Loucy (cell line): ENCODE data around the gene SMARCB1.

Experiments used
- CTCF ChIP-seq: fragments of 200-600 bp; sonication (generic); conservative IDR thresholded peaks from 2 replicates; pipeline ENCODE4 v1.5.1; 2014; ENCODE audit warnings: mild to moderate bottlenecking, antibody characterized with exemption, low read length
- EZH2phosphoT487 ChIP-seq: fragments of 200-600 bp; IDR thresholded peaks from 2 replicates; pipeline ENCODE4 v1.6.1; 2018; ENCODE audit warnings: antibody characterized with exemption, mild to moderate bottlenecking, moderate library complexity, borderline replicate concordance

DNA sequence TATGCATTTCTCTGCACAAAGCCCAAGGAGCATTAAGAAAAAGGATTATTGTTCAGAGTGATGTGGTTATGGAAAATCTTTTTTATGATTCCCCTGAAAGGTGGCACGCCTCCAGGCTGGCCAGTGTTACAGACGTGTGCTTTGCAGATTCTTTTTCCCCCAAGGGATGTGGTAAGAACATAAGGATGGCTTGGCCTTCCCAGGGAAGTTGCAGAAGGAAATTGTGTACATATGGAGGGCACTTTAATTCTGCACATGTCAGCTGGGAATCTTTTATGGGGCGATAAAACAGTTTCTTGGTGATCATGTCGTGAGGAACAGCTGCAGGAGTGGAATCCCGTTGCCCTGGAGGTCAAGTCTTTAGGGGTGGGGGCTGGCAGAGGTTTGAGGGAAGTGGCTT, 9.7 kb downstream of the SMARCB1 start:
- TF ChIP-seq CTCF, result no peak
- TF ChIP-seq EZH2phosphoT487, result no peak
